H1 (cell line): ENCODE measurements around the gene PPP1CA. TPM values are rescaled to one million over a fixed set of nuclear protein-coding genes. Genes with fewer than 3 reads are reported as not detected.

Experiments used
- BRCA1 ChIP-seq: IDR thresholded peaks from 2 replicates; pipeline ENCODE4 v1.6.1; 2012; ENCODE audit warnings: low read depth, low read length, improper control_type of control experiment
- CTCF ChIP-seq, 3 experiments: IDR thresholded peaks; 1 replicate in 2 of 3; 2 replicates in 1 of 3; pipeline versions ENCODE4 v1.5.1 to v1.6.1; 2011; ENCODE audit warnings: low read length in 3 of 3, mild to moderate bottlenecking in 3 of 3, inconsistent platforms in 2 of 3, low read depth in 1 of 3, moderate library complexity in 1 of 3; ENCODE audit not compliant: insufficient read depth in 1 of 3; ENCODE audit errors: control extremely low read depth in 1 of 3
- SUZ12 ChIP-seq: fragments of 200-600 bp; sonication (generic); IDR thresholded peaks from 2 replicates; pipeline ENCODE4 v1.6.1; 2012; ENCODE audit warnings: mild to moderate bottlenecking, inconsistent platforms, low read length, moderate library complexity, mixed read lengths
- TCF12 ChIP-seq: IDR thresholded peaks from 2 replicates; pipeline ENCODE4 v1.6.1; 2011; ENCODE audit warnings: low read depth, mild to moderate bottlenecking, low read length
- ZNF274 ChIP-seq: IDR thresholded peaks from 2 replicates; pipeline ENCODE4 v1.7.0; 2012; ENCODE audit warnings: low read length, borderline replicate concordance; ENCODE audit errors: extremely low read depth
- polyA plus RNA-seq, 7 experiments: library from polyadenylated mRNA; depleted of rRNA in 3 of 7; stranded (reverse) in 5 of 7; unstranded in 2 of 7; fragments of >200 nt in 5 of 7; fragments of 200-250 nt in 2 of 7; gene quantifications; 1 replicate in 5 of 7; 2 replicates in 1 of 7; 4 replicates in 1 of 7; pipeline versions ENCODE4 v1.2.1 to v1.2.3, GENCODE V29; 2011 to 2013; ENCODE audit warnings: missing spikeins in 2 of 7, mixed read lengths in 2 of 7
- total RNA-seq: library from RNA; stranded (reverse); fragmentation: NEBNext Ultra II Directional; extraction: Animal tissue kit (Norgen Biotek cat#: 25700); gene quantifications from 2 replicates; pipeline ENCODE4 v1.2.1, GENCODE V29; 2021

Gene PPP1CA
- total and polyA plus RNA-seq, 2 of the 8 experiments (the other 6 are each of a cell fraction or from before 2014, with no cell fraction given) = 198 to 359 TPM

DNA sequence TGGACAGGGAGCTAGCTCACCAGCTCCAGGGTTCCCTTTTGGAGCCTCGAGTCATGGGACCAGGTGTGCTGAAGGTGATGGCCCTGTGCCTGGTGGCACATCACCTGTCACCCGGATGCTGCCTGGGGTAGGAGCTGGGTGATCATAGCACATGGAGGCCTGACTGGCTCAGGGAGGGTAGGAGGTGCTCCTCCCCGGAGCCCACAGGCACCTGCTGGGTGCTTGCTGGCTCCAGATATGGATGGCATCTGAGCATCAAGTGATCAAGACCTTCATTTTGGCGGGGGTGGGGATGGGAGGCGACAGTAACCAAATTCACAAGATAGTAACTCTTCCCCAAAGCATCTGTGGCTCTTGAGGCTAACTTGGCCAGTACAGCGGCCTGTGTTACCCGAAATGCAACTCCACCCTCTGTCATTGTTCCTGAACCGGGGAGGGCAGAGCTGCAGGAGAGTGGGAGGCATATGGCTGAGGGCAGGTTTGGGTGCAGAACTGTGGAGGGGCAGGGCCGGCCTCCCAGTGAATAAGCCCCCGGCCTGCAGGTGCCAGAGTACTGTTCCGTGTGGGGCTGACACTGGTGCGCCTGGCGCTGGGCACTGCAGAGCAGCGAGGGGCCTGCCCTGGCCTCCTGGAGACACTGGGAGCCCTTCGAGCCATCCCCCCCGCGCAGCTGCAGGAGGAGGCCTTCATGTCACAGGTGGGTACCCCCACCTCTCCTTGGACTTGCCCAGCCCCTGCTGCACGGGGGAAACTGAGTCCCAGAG lies 7.0 kb upstream of the PPP1CA start (continued):
- TF ChIP-seq CTCF (IDR thresholded peaks at IDR 0.05; ENCODE audit: control extremely low read depth in 1 of 3, insufficient read depth in 1 of 3, low read depth in 1 of 3, low read length in 3 of 3) = no peak
- no peak for TF ChIP-seq ZNF274
- no peak for TF ChIP-seq BRCA1
- TF ChIP-seq TCF12 = no peak
- no peak for TF ChIP-seq SUZ12
